NCI-H2171 treated with DMSO at 0.1 percent for 48 hours (cell line): ENCODE results near the gene MCUB.
A peak's percentile ranks its signal among the peaks of the same experiment; 100 is the strongest.

Experiments
- DNase-seq: peaks from one replicate; lab custom pipeline; 2025; lab: John Stamatoyannopoulos, UW

MCUB gene

GRCh38 chr4:109683621-109684253, 123.7 kb downstream of the MCUB start:
- no peak for DNase-seq

- DNase-seq = no peak
Measured at GRCh38 chr4:109684727-109685126, 124.7 kb downstream of the MCUB start.

- DNase-seq = no peak
Measured at GRCh38 chr4:109690690-109691410, 130.8 kb downstream of the MCUB start.

GRCh38 chr4:109691411-109691920, 131.4 kb downstream of the MCUB start:
- DNase-seq = no peak

- no peak for DNase-seq
Measured at GRCh38 chr4:109698656-109699055, 138.6 kb downstream of the MCUB start.

GRCh38 chr4:109699553-109700225, 139.6 kb downstream of the MCUB start:
- no peak for DNase-seq

GRCh38 chr4:109701566-109702410, 141.7 kb downstream of the MCUB start:
- no peak for DNase-seq

- peak; percentile 25 for DNase-seq
Measured at GRCh38 chr4:109702950-109703663, 143.1 kb downstream of the MCUB start, which contains the start of gene CASP6. Gene CASP6 (minus strand): TSS chr4:109703445. CDS start chr4:109703395, 50 bp downstream.

- no peak for DNase-seq
Measured at GRCh38 chr4:109703664-109704361, 143.8 kb downstream of the MCUB start.

- DNase-seq = no peak
Measured at GRCh38 chr4:109708435-109708834, 148.4 kb downstream of the MCUB start.

GRCh38 chr4:109708990-109709389, 148.9 kb downstream of the MCUB start:
- no peak for DNase-seq

GRCh38 chr4:109713500-109713899, 153.5 kb downstream of the MCUB start:
- no peak for DNase-seq

GRCh38 chr4:109718759-109719158, 158.7 kb downstream of the MCUB start:
- no peak for DNase-seq

GRCh38 chr4:109719604-109720003, 159.6 kb downstream of the MCUB start:
- DNase-seq = no peak

GRCh38 chr4:109721033-109721432, 161.0 kb downstream of the MCUB start:
- no peak for DNase-seq

- no peak for DNase-seq
Measured at GRCh38 chr4:109722357-109722756, 162.3 kb downstream of the MCUB start.

- no peak for DNase-seq
Measured at GRCh38 chr4:109723110-109723509, 163.1 kb downstream of the MCUB start.

- no peak for DNase-seq
Measured at GRCh38 chr4:109728385-109728784, 168.3 kb downstream of the MCUB start.

GRCh38 chr4:109729117-109729717, 169.2 kb downstream of the MCUB start:
- no peak for DNase-seq
